Chondrocyte (in vitro differentiated cells): ENCODE results near the gene LCK. TPM values are rescaled to one million over a fixed set of nuclear protein-coding genes. Genes with fewer than 3 reads are reported as not detected.
"Not testable (repeated sequence)": the region's sequence is repeated elsewhere in the genome, so short reads cannot be mapped to it uniquely, and the experiment has no call there.

Source experiments
- DNase-seq: peaks from one replicate; pipeline ENCODE4 v3.0.0; 2021; ENCODE audit warnings: mixed read lengths, low spot score
- H3K27ac Mint-ChIP-seq: one replicate; pipeline ENCODE4 v1.8.0; 2021; ENCODE audit warnings: mild to moderate bottlenecking, moderate library complexity, mixed read lengths; ENCODE audit not compliant: unreplicated experiment
- H3K27me3 Mint-ChIP-seq: 2 replicates; pipeline ENCODE4 v1.8.0; 2021; ENCODE audit warnings: low read depth, mixed read lengths
- H3K36me3 Mint-ChIP-seq: 2 replicates; pipeline ENCODE4 v1.8.0; 2021; ENCODE audit warnings: low read depth, mixed read lengths
- H3K4me1 Mint-ChIP-seq: 2 replicates; pipeline ENCODE4 v1.8.0; 2021; ENCODE audit warnings: low read depth, mild to moderate bottlenecking, mixed read lengths
- H3K4me3 Mint-ChIP-seq: one replicate; pipeline ENCODE4 v1.8.0; 2021; ENCODE audit warnings: mild to moderate bottlenecking, moderate library complexity, mixed read lengths; ENCODE audit not compliant: unreplicated experiment
- H3K9me3 Mint-ChIP-seq: 2 replicates; pipeline ENCODE4 v1.8.0; 2021; ENCODE audit warnings: low read depth, mixed read lengths
- total RNA-seq: library from RNA; stranded (reverse); gene quantifications from 3 replicates; pipeline ENCODE4 v1.2.1, GENCODE V29; 2021
- TF ChIP-seq, protein P1 (sequence below): fragments of 200-600 bp; sonication (generic); IDR thresholded peaks from 2 replicates; pipeline ENCODE4 v1.5.0; 2021; ENCODE audit warnings: antibody characterized with exemption, mild to moderate bottlenecking, moderate library complexity

The LCK gene
- total RNA-seq, 1 donor from 2014 or later: not detected

DNA sequence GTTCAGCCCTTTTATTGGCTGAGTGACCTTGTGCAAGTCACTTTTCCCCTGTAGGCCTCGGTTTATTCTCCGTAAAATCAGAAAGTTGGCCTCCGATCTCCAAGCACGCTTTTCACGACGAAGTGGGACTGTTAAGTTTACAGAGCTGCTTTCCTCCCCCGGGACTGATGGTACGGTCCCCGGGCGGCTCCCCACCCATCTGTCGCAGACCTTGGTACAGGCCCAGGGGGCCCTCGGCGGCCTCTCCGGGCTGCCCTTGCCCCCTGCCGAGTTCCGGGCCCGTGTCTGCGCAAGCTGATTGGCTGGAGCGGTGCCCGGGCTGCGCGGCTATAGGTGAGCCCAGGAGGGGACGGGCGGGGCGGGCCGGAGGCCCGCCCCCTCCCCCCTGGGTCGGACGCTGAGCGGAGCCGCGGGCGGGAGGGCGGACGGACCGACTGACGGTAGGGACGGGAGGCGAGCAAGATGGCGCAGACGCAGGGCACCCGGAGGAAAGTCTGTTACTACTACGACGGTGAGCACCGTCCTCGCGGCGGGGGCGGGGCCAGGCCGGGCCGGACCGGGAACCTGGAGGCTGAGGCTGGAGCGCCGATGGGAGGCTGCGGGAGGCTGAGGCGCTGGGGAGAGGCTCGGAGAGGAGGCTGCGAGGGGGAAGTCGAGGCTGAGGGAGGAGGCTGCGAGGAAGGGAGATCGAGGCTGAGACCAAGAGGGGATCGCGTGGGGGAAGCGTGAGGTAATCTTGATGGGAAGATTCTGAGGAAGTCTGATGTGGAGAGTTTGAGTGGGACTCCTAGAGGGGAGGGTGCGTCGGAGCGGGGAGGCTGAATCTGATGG is 40.9 kb downstream of the LCK start, which contains the start of gene HDAC1:
HDAC1 (plus strand) TSS at position 376 of the 831 bp plus-strand sequence; CDS start at position 463, 87 bp downstream.
- H3K36me3 Mint-ChIP-seq: no peaks in the 10 kb centered on the region
- H3K27ac Mint-ChIP-seq: peak within 1 kb of the TSS; percentile 98
- H3K4me1 Mint-ChIP-seq: peaks cover 22% of the 10 kb centered on the region
- TF ChIP-seq, protein P1, sequence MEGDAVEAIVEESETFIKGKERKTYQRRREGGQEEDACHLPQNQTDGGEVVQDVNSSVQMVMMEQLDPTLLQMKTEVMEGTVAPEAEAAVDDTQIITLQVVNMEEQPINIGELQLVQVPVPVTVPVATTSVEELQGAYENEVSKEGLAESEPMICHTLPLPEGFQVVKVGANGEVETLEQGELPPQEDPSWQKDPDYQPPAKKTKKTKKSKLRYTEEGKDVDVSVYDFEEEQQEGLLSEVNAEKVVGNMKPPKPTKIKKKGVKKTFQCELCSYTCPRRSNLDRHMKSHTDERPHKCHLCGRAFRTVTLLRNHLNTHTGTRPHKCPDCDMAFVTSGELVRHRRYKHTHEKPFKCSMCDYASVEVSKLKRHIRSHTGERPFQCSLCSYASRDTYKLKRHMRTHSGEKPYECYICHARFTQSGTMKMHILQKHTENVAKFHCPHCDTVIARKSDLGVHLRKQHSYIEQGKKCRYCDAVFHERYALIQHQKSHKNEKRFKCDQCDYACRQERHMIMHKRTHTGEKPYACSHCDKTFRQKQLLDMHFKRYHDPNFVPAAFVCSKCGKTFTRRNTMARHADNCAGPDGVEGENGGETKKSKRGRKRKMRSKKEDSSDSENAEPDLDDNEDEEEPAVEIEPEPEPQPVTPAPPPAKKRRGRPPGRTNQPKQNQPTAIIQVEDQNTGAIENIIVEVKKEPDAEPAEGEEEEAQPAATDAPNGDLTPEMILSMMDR: no peak
- peak within 1 kb of the TSS; percentile 100 for H3K4me3 Mint-ChIP-seq
- H3K27me3 Mint-ChIP-seq: no peaks in the 10 kb centered on the region
- H3K9me3 Mint-ChIP-seq: no peaks in the 10 kb centered on the region
- peak; percentile 96 for DNase-seq

DNA sequence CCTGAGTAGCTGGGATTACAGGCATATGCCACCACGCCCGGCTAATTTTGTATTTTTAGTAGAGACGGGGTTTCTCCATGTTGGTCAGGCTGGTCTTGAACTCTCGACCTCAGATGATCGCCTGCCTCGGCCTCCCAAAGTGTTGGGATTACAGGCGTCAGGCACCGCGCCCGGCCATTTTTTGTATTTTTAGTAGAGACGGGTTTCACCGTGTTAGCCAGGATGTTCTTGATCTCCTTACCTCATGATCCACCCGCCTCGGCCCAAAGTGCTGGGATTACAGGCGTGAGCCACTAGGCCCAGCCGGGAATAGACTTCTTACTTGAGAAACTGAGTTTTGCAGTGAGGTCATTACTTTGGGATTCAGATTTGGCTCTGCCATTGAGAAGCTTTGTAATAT is 47.1 kb downstream of the LCK start:
- not testable (repeated sequence) for DNase-seq, H3K4me1 Mint-ChIP-seq, H3K36me3 Mint-ChIP-seq, H3K9me3 Mint-ChIP-seq, H3K27me3 Mint-ChIP-seq, H3K27ac Mint-ChIP-seq, H3K4me3 Mint-ChIP-seq

DNA sequence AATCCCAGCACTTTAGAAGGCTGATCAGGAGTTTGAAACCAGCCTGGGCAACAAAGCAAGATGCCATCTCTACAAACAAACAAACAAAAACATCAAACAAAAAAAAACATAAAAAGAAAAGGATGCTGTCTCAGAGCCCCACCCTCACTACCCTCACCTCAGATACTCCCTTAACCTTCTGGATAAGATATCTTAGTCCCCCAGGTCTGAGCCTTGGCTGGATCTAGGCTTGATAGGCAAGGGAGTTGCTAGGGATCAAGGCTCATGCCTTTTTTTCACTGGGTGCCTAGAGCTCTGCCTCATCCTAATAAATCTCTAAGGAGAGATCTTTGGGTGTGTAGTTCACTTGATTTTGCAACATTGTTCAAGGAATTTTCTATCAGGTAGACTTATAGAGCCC is 48.3 kb downstream of the LCK start:
- peaks cover 9% of the 10 kb centered on the region for H3K4me1 Mint-ChIP-seq
- peaks cover 13% of the 10 kb centered on the region for H3K36me3 Mint-ChIP-seq
- H3K9me3 Mint-ChIP-seq: peaks cover 3% of the 10 kb centered on the region
- no peak for DNase-seq
- no peaks in the 10 kb centered on the region for H3K27me3 Mint-ChIP-seq
- H3K4me3 Mint-ChIP-seq: no peak overlapping the region
- H3K27ac Mint-ChIP-seq: no peak overlapping the region
- TF ChIP-seq, protein P1: no peak

DNA sequence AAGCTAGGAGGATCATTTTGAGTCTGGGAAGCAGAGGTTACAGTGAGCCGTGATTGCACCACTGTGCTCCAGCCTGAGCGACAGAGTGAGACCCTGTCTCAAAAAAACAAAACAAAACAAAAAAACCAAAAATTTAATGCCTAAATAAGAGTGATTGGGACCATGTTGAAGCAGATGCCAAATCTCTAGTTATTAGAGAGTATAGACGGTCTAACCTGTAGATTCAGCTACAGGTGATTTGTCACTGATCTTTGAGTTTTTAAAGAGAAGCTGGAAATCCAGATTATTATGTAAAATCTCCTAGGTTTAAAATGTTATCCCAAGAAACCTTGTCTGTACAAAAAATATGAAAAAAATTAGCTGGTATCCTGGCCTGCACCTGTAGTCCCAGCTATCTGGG is 52.3 kb downstream of the LCK start:
- TF ChIP-seq, protein P1: no peak
- Mint-ChIP-seq H3K4me3 (no peak overlapping the region), H3K36me3 (peaks cover 23% of the 10 kb centered on the region), H3K9me3 (peaks cover 7% of the 10 kb centered on the region), H3K27ac (no peak overlapping the region), H3K27me3 (no peaks in the 10 kb centered on the region), H3K4me1 (peaks cover 10% of the 10 kb centered on the region)
- no peak for DNase-seq

DNA sequence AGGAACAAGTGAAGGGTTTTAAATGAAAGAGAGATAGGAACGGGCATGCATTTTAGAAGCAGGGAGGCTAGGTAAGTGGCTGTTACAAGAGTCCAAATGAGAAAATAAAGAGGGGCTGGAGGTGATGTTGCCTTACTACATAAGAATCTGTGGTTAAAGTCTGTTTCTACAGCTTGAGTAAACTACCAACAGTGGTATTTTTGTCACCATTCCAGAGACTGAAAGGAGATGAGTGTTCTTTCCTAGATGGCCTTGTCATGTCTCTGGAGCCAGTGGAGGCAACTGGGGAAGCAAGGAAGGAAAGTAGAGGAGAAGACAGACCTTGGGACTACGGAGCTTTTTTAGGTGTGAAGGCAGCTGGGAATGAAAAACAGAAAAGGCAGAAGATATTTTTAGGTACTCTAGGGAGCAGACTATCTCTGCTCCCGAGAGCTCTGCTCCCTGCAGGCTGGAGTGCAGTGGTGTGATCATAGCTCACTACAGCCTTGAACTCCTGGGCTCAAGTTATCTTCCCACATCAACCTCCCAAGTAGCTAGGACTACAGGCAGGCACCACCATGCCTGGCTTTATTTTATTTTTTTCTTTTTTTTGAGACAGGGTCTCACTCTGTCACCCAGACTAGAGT is 53.0 kb downstream of the LCK start:
- Mint-ChIP-seq H3K36me3 (peaks cover 23% of the 10 kb centered on the region), H3K27ac (peak overlapping the region; percentile 54), H3K9me3 (peaks cover 7% of the 10 kb centered on the region), H3K4me1 (peaks cover 10% of the 10 kb centered on the region), H3K27me3 (no peaks in the 10 kb centered on the region), H3K4me3 (no peak overlapping the region)
- no peak for DNase-seq
- TF ChIP-seq, protein P1: no peak
